ENCODE data around the gene F13A1. TPM values are rescaled to one million over a fixed set of nuclear protein-coding genes. Genes with fewer than 3 reads are reported as not detected.

Gene F13A1
- total RNA-seq, 1 donor from 2014 or later = 58.4 TPM

GRCh38 chr6:6236730-6237469 is 83.6 kb downstream of the F13A1 start:
- H3K27ac ChIP-seq = no peak overlapping the region
- no peaks in the 10 kb centered on the region for H3K9me3 ChIP-seq
- intact Hi-C loops (cut with DNase I) = no loop called here
- H3K4me3 ChIP-seq = no peak overlapping the region
- no peaks in the 10 kb centered on the region for H3K36me3 ChIP-seq
- TF ChIP-seq POLR2AphosphoS5 (IDR thresholded peaks at IDR 0.05; ENCODE audit: insufficient read depth in 1 of 2, low read depth in 1 of 2) (no peak), CTCF (IDR thresholded peaks at IDR 0.05) (no peak), POLR2A (IDR thresholded peaks at IDR 0.05) (no peak)
- H3K27me3 ChIP-seq = no peaks in the 10 kb centered on the region
- no peak for DNase-seq (ENCODE audit: extremely low spot score in 2 of 2)
- H3K4me1 ChIP-seq = no peaks in the 10 kb centered on the region

GRCh38 chr6:6235786-6236185 is 84.7 kb downstream of the F13A1 start:
- no peak overlapping the region for H3K27ac ChIP-seq
- H3K36me3 ChIP-seq = no peaks in the 10 kb centered on the region
- no peaks in the 10 kb centered on the region for H3K9me3 ChIP-seq
- no peaks in the 10 kb centered on the region for H3K27me3 ChIP-seq
- no peak for DNase-seq (ENCODE audit: extremely low spot score in 2 of 2)
- intact Hi-C loops (cut with DNase I) = no loop called here
- no peak overlapping the region for H3K4me3 ChIP-seq
- H3K4me1 ChIP-seq = no peaks in the 10 kb centered on the region
- no peak for TF ChIP-seq POLR2AphosphoS5 (IDR thresholded peaks at IDR 0.05; ENCODE audit: insufficient read depth in 1 of 2, low read depth in 1 of 2)
- TF ChIP-seq POLR2A (IDR thresholded peaks at IDR 0.05) = no peak
- no peak for TF ChIP-seq CTCF (IDR thresholded peaks at IDR 0.05)

GRCh38 chr6:6234963-6235362 is 85.5 kb downstream of the F13A1 start:
- TF ChIP-seq POLR2AphosphoS5 (IDR thresholded peaks at IDR 0.05; ENCODE audit: insufficient read depth in 1 of 2, low read depth in 1 of 2) (no peak), CTCF (IDR thresholded peaks at IDR 0.05) (no peak), POLR2A (IDR thresholded peaks at IDR 0.05) (no peak)
- Histone ChIP-seq H3K4me1 (no peaks in the 10 kb centered on the region), H3K27ac (no peak overlapping the region), H3K9me3 (no peaks in the 10 kb centered on the region), H3K27me3 (no peaks in the 10 kb centered on the region), H3K4me3 (no peak overlapping the region), H3K36me3 (no peaks in the 10 kb centered on the region)
- no peak for DNase-seq (ENCODE audit: extremely low spot score in 2 of 2)
- intact Hi-C loops (cut with DNase I) = no loop called here

GRCh38 chr6:6230286-6230685 is 90.2 kb downstream of the F13A1 start:
- Histone ChIP-seq H3K36me3 (no peaks in the 10 kb centered on the region), H3K27me3 (no peaks in the 10 kb centered on the region), H3K4me3 (no peak overlapping the region), H3K27ac (no peak overlapping the region), H3K4me1 (no peaks in the 10 kb centered on the region), H3K9me3 (no peaks in the 10 kb centered on the region)
- intact Hi-C loops (cut with DNase I) = no loop called here
- TF ChIP-seq POLR2A (IDR thresholded peaks at IDR 0.05) (no peak), CTCF (IDR thresholded peaks at IDR 0.05) (no peak), POLR2AphosphoS5 (IDR thresholded peaks at IDR 0.05; ENCODE audit: insufficient read depth in 1 of 2, low read depth in 1 of 2) (no peak)
- no peak for DNase-seq (ENCODE audit: extremely low spot score in 2 of 2)

- Histone ChIP-seq H3K4me3 (no peak overlapping the region), H3K27me3 (no peaks in the 10 kb centered on the region), H3K36me3 (no peaks in the 10 kb centered on the region), H3K27ac (no peak overlapping the region), H3K9me3 (no peaks in the 10 kb centered on the region), H3K4me1 (no peaks in the 10 kb centered on the region)
- intact Hi-C loops (cut with DNase I) = no loop called here
- no peak for DNase-seq (ENCODE audit: extremely low spot score in 2 of 2)
- TF ChIP-seq POLR2AphosphoS5 (IDR thresholded peaks at IDR 0.05; ENCODE audit: insufficient read depth in 1 of 2, low read depth in 1 of 2) (no peak), CTCF (IDR thresholded peaks at IDR 0.05) (no peak), POLR2A (IDR thresholded peaks at IDR 0.05) (no peak)
These were observed 92.6 kb downstream of the F13A1 start for GRCh38 chr6:6227896-6228295.

Data from vagina (tissue), 2 donors.